ENCODE data around the gene FAM171A1. TPM values are rescaled to one million over a fixed set of nuclear protein-coding genes. Genes with fewer than 3 reads are reported as not detected.

The FAM171A1 gene
- total RNA-seq, 1 donor from 2014 or later: 86.1 TPM

- Mint-ChIP-seq H3K4me3 (ENCODE audit: low read depth) (no peak overlapping the region), H3K9me3 (ENCODE audit: low read depth) (peaks cover 4% of the 10 kb centered on the region), H3K27me3 (no peaks in the 10 kb centered on the region), H3K27ac (peak overlapping the region; percentile 2), H3K4me1 (ENCODE audit: low read depth) (peaks cover 16% of the 10 kb centered on the region), H3K36me3 (ENCODE audit: insufficient read depth) (peaks cover 8% of the 10 kb centered on the region)
- DNase-seq (ENCODE audit: low spot score, unreplicated experiment): no peak
- no peak for TF ChIP-seq CTCF (IDR thresholded peaks at IDR 0.05; ENCODE audit: unreplicated experiment)
Measured at GRCh38 chr10:15325243-15325943, 45.7 kb downstream of the FAM171A1 start.

GRCh38 chr10:15324611-15325010 lies 46.5 kb downstream of the FAM171A1 start:
- Mint-ChIP-seq H3K4me3 (ENCODE audit: low read depth) (no peak overlapping the region), H3K27ac (peak overlapping the region; percentile 3), H3K9me3 (ENCODE audit: low read depth) (peaks cover 6% of the 10 kb centered on the region), H3K27me3 (no peaks in the 10 kb centered on the region), H3K4me1 (ENCODE audit: low read depth) (peaks cover 16% of the 10 kb centered on the region), H3K36me3 (ENCODE audit: insufficient read depth) (peaks cover 8% of the 10 kb centered on the region)
- no peak for TF ChIP-seq CTCF (IDR thresholded peaks at IDR 0.05; ENCODE audit: unreplicated experiment)
- DNase-seq (ENCODE audit: low spot score, unreplicated experiment): no peak

DNA sequence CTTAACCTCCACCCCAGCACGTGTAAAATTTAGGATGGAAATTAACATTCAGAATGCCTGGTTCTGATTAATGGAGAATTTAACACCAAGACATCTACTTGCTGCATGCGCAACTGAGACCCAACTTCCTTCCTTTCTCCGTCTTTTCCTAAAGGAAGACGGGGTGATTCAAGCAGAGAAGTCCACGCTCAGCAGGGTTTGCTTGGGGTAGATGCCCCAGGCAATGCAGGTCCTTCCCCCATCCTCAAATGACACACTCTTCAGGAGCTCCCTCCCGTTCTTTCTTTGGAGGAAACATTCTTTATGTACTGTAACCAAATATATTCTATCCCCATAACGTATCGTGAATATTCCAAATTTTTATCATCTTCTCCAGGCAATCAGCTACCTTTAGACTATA lies 47.0 kb downstream of the FAM171A1 start:
- peaks cover 8% of the 10 kb centered on the region for H3K36me3 Mint-ChIP-seq (ENCODE audit: insufficient read depth)
- TF ChIP-seq CTCF (IDR thresholded peaks at IDR 0.05; ENCODE audit: unreplicated experiment): no peak
- H3K27me3 Mint-ChIP-seq: no peaks in the 10 kb centered on the region
- H3K4me1 Mint-ChIP-seq (ENCODE audit: low read depth): peaks cover 16% of the 10 kb centered on the region
- no peak for DNase-seq (ENCODE audit: low spot score, unreplicated experiment)
- H3K4me3 Mint-ChIP-seq (ENCODE audit: low read depth): no peak overlapping the region
- H3K9me3 Mint-ChIP-seq (ENCODE audit: low read depth): peaks cover 6% of the 10 kb centered on the region
- H3K27ac Mint-ChIP-seq: peak overlapping the region; percentile 3

DNA sequence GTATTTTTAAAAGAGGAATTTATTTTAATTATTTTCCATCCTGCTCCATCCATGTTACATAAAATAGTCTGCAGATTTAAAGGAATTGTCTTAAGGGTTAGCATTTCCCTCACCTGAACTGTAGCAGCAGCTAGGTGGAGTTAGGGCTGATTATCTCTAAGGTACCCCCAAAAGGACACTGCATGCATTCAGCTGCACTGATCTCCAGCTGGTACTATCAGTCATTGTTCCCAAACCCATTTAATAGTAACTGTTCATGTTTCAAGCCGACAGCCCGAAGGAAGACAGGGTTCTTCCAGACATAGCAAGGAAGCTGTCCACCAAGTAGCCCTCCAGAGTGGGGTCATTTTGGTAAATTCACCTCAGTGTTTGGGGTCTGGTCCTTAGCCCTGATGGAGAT lies 48.7 kb downstream of the FAM171A1 start:
- Mint-ChIP-seq H3K9me3 (ENCODE audit: low read depth) (peaks cover 6% of the 10 kb centered on the region), H3K4me3 (ENCODE audit: low read depth) (no peak overlapping the region), H3K36me3 (ENCODE audit: insufficient read depth) (peaks cover 12% of the 10 kb centered on the region), H3K27ac (no peak overlapping the region), H3K27me3 (no peaks in the 10 kb centered on the region), H3K4me1 (ENCODE audit: low read depth) (peaks cover 16% of the 10 kb centered on the region)
- no peak for DNase-seq (ENCODE audit: low spot score, unreplicated experiment)
- no peak for TF ChIP-seq CTCF (IDR thresholded peaks at IDR 0.05; ENCODE audit: unreplicated experiment)

DNA sequence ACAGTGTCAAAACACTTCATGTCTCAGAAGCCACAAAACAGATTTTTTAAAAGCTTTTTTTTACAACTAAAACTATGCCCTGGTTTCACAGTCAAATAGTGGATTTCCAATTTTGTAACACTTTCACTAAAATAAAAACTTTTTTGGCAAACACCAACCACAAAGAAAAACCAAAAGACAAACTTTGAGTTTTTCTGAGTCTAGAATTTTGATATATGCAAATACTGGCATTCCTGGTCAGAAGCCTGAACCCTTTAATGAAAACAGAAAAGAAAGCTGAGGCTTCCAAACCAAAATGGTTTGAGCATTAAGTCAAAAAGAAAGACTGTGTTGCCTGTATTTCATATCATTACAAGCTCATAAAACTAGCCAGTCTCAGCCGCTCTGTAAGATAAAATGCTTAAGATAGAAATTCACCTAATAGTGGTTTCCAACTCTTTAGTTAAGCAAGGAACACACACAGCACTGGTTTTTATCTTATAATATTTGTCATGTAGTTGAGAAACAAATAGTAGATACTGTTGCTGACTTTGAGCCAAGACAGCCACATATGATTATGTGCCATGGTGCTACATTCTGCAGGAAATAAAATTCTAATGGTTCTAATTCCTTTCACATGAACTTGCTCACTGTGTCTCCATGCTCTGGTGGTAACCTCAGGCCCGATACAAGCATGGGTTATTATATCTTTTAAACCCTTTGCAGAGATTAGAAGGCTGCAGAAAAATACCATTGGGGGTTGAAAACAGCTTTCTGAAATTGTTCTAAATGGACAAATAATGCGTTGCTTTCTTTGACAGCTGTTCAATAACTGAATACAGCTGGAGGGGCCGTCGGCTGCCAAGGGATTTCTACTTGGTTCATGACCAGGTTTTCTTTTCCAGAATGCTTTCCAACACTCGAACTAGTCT lies 49.4 kb downstream of the FAM171A1 start:
- Mint-ChIP-seq H3K4me1 (ENCODE audit: low read depth) (peaks cover 21% of the 10 kb centered on the region), H3K36me3 (ENCODE audit: insufficient read depth) (peaks cover 10% of the 10 kb centered on the region), H3K27ac (no peak overlapping the region), H3K4me3 (ENCODE audit: low read depth) (no peak overlapping the region), H3K9me3 (ENCODE audit: low read depth) (peaks cover 6% of the 10 kb centered on the region), H3K27me3 (peaks cover 3% of the 10 kb centered on the region)
- no peak for DNase-seq (ENCODE audit: low spot score, unreplicated experiment)
- TF ChIP-seq CTCF (IDR thresholded peaks at IDR 0.05; ENCODE audit: unreplicated experiment): no peak
